HepG2 (cell line): ENCODE measurements around the gene SPRYD3. TPM values are rescaled to one million over a fixed set of nuclear protein-coding genes. Genes with fewer than 3 reads are reported as not detected.

Experiments used
- ATF1 ChIP-seq: IDR thresholded peaks from 2 replicates; pipeline ENCODE4 v1.6.1; 2016; ENCODE audit warnings: mild to moderate bottlenecking, control low read depth
- CREB1 ChIP-seq, 2 experiments: fragments of 450-650 bp in 1 of 2; IDR thresholded peaks; 2 replicates each; pipeline ENCODE4 v1.6.1; 2016 to 2017; ENCODE audit warnings: control low read depth in 1 of 2, mild to moderate bottlenecking in 1 of 2, missing compliant biosample characterization in 1 of 2, missing genetic modification characterization in 1 of 2
- FOXO1 ChIP-seq: sonication (generic); formaldehyde crosslinking; IDR thresholded peaks from 2 replicates; pipeline ENCODE4 v1.4.0; 2020; ENCODE audit warnings: missing genetic modification reagents
- NR1H2 ChIP-seq: sonication (generic); formaldehyde crosslinking; IDR thresholded peaks from 2 replicates; pipeline ENCODE4 v1.8.1; 2022; ENCODE audit warnings: low read depth, missing genetic modification reagents, borderline replicate concordance
- RBM22 ChIP-seq: fragments of 200-400 bp; formaldehyde crosslinking; optimal IDR thresholded peaks from 2 replicates; pipeline ENCODE3; 2017; ENCODE audit warnings: mild to moderate bottlenecking, low read length, moderate library complexity
- SALL2 ChIP-seq: sonication (generic); formaldehyde crosslinking; IDR thresholded peaks from 2 replicates; pipeline ENCODE4 v1.8.1; 2023; ENCODE audit warnings: mild to moderate bottlenecking, missing genetic modification reagents, inconsistent platforms
- YEATS4 ChIP-seq: sonication (generic); formaldehyde crosslinking; IDR thresholded peaks from 2 replicates; pipeline ENCODE4 v1.4.0; 2020; ENCODE audit warnings: missing genetic modification reagents, borderline replicate concordance
- ZBTB8A ChIP-seq: sonication (generic); formaldehyde crosslinking; IDR thresholded peaks from 2 replicates; pipeline ENCODE4 v1.4.0; 2020; ENCODE audit warnings: mild to moderate bottlenecking, low read depth, missing genetic modification reagents, borderline replicate concordance
- ZKSCAN5 ChIP-seq: sonication (generic); formaldehyde crosslinking; IDR thresholded peaks from 2 replicates; pipeline ENCODE4 v1.5.1; 2020; ENCODE audit warnings: mild to moderate bottlenecking, missing genetic modification reagents
- ZNF136 ChIP-seq: sonication (generic); formaldehyde crosslinking; IDR thresholded peaks from 2 replicates; pipeline ENCODE4 v1.8.1; 2022; ENCODE audit warnings: low read depth, mild to moderate bottlenecking, moderate library complexity, missing genetic modification reagents
- ZNF615 ChIP-seq: sonication (generic); formaldehyde crosslinking; IDR thresholded peaks from 2 replicates; pipeline ENCODE4 v1.5.0; 2020; ENCODE audit warnings: mild to moderate bottlenecking, missing genetic modification reagents, borderline replicate concordance
- polyA plus RNA-seq, 8 experiments: library from polyadenylated mRNA; depleted of rRNA in 3 of 8; stranded (reverse) in 7 of 8; unstranded in 1 of 8; fragments of >200 nt; fragmentation: Illumina TruSeq in 4 of 8; extraction: Trizol in 4 of 8; gene quantifications; 2 replicates each; pipeline versions ENCODE4 v1.2.1 to v1.2.3, GENCODE V29; 2011 to 2016; ENCODE audit warnings: low read depth in 4 of 8, missing spikeins in 1 of 8, mixed read lengths in 1 of 8; ENCODE audit not compliant: insufficient read depth in 1 of 8
- total RNA-seq, 5 experiments: library from RNA; depleted of rRNA; stranded (reverse); fragments of >200 nt; fragmentation: Illumina TruSeq; extraction: Trizol; gene quantifications; 2 replicates each; pipeline ENCODE4 v1.2.3, GENCODE V29; 2016; ENCODE audit warnings: low read depth in 1 of 5
- TF ChIP-seq, protein P1 (sequence below): sonication (generic); formaldehyde crosslinking; IDR thresholded peaks from 2 replicates; pipeline ENCODE4 v1.4.0; 2020; ENCODE audit warnings: mild to moderate bottlenecking, missing genetic modification reagents
- TF ChIP-seq, protein P2 (sequence below): sonication (generic); formaldehyde crosslinking; conservative IDR thresholded peaks from 2 replicates; pipeline ENCODE4 v1.4.0; 2020; ENCODE audit warnings: missing genetic modification reagents
- TF ChIP-seq, protein P3 (sequence below): sonication (generic); formaldehyde crosslinking; IDR thresholded peaks from 2 replicates; pipeline ENCODE4 v1.8.1; 2023; ENCODE audit warnings: missing genetic modification reagents, mild to moderate bottlenecking, borderline replicate concordance
- TF ChIP-seq, protein P4 (sequence below): sonication (generic); formaldehyde crosslinking; IDR thresholded peaks from 2 replicates; pipeline ENCODE4 v1.9.0; 2022; ENCODE audit warnings: missing genetic modification reagents, mild to moderate bottlenecking, borderline replicate concordance
- TF ChIP-seq, protein P5 (sequence below): sonication (generic); formaldehyde crosslinking; IDR thresholded peaks from 2 replicates; pipeline ENCODE4 v1.4.0; 2020; ENCODE audit warnings: mild to moderate bottlenecking, missing genetic modification reagents

SPRYD3 gene
- total and polyA plus RNA-seq, 2 of the 13 experiments (the other 11 are each of a cell fraction or from before 2014, with no cell fraction given) = 9.0 to 9.2 TPM

DNA sequence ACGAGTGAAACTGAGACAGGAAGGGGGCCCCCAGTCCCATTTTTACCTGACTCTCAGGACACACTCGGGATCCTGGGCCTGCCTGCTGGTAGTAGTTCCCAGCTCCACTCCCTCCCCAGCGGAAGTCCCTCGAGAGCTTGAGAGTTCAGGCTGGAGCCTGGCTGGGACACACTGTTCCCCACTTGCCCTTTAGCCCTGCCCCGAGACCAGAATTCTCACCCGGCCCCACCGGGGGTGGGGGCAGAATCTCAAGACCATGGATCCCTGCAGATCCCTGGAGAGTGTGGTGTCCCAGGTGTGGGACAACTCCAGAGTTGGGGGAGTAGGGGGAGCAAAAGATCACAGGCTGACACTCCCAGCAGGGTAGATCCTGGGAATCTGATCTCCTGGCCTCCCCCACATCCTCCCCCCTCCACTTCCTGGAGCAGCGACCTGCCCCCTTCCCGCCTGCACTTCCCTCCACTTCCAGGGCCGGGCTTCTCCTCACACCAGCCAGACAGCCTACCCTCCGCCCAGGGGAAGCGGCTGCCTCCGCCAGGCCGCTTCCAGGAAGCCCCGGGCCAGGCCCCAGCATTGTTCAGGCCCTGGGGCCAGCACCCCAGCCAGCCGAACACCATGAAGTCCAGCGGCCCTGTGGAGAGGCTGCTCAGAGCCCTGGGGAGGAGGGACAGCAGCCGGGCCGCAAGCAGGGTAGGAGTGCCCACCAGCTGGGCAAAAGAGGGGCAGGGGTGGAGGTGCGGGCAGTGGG lies 29.4 kb downstream of the SPRYD3 start, which contains the start of gene TNS2 (continued):
- TF ChIP-seq, protein P1, sequence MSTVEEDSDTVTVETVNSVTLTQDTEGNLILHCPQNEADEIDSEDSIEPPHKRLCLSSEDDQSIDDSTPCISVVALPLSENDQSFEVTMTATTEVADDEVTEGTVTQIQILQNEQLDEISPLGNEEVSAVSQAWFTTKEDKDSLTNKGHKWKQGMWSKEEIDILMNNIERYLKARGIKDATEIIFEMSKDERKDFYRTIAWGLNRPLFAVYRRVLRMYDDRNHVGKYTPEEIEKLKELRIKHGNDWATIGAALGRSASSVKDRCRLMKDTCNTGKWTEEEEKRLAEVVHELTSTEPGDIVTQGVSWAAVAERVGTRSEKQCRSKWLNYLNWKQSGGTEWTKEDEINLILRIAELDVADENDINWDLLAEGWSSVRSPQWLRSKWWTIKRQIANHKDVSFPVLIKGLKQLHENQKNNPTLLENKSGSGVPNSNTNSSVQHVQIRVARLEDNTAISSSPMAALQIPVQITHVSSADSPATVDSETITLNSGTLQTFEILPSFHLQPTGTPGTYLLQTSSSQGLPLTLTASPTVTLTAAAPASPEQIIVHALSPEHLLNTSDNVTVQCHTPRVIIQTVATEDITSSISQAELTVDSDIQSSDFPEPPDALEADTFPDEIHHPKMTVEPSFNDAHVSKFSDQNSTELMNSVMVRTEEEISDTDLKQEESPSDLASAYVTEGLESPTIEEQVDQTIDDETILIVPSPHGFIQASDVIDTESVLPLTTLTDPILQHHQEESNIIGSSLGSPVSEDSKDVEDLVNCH (CRISPR knock-in tag) = no peak
- no peak for TF ChIP-seq FOXO1
- TF ChIP-seq ZNF136 = no peak
- TF ChIP-seq ZBTB8A = no peak
- no peak for TF ChIP-seq RBM22
- TF ChIP-seq, protein P2, sequence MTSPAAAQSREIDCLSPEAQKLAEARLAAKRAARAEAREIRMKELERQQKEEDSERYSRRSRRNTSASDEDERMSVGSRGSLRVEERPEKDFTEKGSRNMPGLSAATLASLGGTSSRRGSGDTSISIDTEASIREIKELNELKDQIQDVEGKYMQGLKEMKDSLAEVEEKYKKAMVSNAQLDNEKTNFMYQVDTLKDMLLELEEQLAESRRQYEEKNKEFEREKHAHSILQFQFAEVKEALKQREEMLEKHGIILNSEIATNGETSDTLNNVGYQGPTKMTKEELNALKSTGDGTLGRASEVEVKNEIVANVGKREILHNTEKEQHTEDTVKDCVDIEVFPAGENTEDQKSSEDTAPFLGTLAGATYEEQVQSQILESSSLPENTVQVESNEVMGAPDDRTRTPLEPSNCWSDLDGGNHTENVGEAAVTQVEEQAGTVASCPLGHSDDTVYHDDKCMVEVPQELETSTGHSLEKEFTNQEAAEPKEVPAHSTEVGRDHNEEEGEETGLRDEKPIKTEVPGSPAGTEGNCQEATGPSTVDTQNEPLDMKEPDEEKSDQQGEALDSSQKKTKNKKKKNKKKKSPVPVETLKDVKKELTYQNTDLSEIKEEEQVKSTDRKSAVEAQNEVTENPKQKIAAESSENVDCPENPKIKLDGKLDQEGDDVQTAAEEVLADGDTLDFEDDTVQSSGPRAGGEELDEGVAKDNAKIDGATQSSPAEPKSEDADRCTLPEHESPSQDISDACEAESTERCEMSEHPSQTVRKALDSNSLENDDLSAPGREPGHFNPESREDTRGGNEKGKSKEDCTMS = no peak
- no peak for TF ChIP-seq SALL2 (CRISPR knock-in tag)
- TF ChIP-seq, protein P3, sequence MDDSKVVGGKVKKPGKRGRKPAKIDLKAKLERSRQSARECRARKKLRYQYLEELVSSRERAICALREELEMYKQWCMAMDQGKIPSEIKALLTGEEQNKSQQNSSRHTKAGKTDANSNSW (CRISPR knock-in tag) = no peak
- TF ChIP-seq ZNF615 (CRISPR knock-in tag) = no peak
- no peak for TF ChIP-seq NR1H2 (CRISPR knock-in tag)
- TF ChIP-seq ATF1 (CRISPR knock-in tag) = no peak
- TF ChIP-seq CREB1 (IDR thresholded peaks at IDR 0.05) = no peak
- TF ChIP-seq CREB1 (CRISPR knock-in tag; IDR thresholded peaks at IDR 0.05) = no peak
- TF ChIP-seq, protein P4, sequence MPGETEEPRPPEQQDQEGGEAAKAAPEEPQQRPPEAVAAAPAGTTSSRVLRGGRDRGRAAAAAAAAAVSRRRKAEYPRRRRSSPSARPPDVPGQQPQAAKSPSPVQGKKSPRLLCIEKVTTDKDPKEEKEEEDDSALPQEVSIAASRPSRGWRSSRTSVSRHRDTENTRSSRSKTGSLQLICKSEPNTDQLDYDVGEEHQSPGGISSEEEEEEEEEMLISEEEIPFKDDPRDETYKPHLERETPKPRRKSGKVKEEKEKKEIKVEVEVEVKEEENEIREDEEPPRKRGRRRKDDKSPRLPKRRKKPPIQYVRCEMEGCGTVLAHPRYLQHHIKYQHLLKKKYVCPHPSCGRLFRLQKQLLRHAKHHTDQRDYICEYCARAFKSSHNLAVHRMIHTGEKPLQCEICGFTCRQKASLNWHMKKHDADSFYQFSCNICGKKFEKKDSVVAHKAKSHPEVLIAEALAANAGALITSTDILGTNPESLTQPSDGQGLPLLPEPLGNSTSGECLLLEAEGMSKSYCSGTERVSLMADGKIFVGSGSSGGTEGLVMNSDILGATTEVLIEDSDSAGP = 0 out of 2 replicates have a peak, but pooled peaks have one; percentile 4
- TF ChIP-seq, protein P5, sequence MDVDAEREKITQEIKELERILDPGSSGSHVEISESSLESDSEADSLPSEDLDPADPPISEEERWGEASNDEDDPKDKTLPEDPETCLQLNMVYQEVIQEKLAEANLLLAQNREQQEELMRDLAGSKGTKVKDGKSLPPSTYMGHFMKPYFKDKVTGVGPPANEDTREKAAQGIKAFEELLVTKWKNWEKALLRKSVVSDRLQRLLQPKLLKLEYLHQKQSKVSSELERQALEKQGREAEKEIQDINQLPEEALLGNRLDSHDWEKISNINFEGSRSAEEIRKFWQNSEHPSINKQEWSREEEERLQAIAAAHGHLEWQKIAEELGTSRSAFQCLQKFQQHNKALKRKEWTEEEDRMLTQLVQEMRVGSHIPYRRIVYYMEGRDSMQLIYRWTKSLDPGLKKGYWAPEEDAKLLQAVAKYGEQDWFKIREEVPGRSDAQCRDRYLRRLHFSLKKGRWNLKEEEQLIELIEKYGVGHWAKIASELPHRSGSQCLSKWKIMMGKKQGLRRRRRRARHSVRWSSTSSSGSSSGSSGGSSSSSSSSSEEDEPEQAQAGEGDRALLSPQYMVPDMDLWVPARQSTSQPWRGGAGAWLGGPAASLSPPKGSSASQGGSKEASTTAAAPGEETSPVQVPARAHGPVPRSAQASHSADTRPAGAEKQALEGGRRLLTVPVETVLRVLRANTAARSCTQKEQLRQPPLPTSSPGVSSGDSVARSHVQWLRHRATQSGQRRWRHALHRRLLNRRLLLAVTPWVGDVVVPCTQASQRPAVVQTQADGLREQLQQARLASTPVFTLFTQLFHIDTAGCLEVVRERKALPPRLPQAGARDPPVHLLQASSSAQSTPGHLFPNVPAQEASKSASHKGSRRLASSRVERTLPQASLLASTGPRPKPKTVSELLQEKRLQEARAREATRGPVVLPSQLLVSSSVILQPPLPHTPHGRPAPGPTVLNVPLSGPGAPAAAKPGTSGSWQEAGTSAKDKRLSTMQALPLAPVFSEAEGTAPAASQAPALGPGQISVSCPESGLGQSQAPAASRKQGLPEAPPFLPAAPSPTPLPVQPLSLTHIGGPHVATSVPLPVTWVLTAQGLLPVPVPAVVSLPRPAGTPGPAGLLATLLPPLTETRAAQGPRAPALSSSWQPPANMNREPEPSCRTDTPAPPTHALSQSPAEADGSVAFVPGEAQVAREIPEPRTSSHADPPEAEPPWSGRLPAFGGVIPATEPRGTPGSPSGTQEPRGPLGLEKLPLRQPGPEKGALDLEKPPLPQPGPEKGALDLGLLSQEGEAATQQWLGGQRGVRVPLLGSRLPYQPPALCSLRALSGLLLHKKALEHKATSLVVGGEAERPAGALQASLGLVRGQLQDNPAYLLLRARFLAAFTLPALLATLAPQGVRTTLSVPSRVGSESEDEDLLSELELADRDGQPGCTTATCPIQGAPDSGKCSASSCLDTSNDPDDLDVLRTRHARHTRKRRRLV (CRISPR knock-in tag) = no peak
- no peak for TF ChIP-seq ZKSCAN5 (CRISPR knock-in tag)
- no peak for TF ChIP-seq YEATS4 (CRISPR knock-in tag)
